DMS153 treated with DMSO at 0.1 percent for 48 hours (cell line): ENCODE measurements around the gene LAD1.

Experiments
- DNase-seq: peaks from one replicate; lab custom pipeline; 2025; ENCODE audit not compliant: unreplicated experiment; lab: John Stamatoyannopoulos, UW

Gene LAD1

GRCh38 chr1:201351617-201352016, 47.5 kb downstream of the LAD1 start:
- DNase-seq, result no peak

- no peak for DNase-seq
Observed at GRCh38 chr1:201350884-201351283, 48.2 kb downstream of the LAD1 start.

GRCh38 chr1:201350361-201350725, 48.8 kb downstream of the LAD1 start:
- DNase-seq, result no peak

- DNase-seq, result no peak
Observed at GRCh38 chr1:201349092-201349491, 50.0 kb downstream of the LAD1 start.

- peak; percentile 40 for DNase-seq
Observed at GRCh38 chr1:201348211-201348566, 50.9 kb downstream of the LAD1 start.

GRCh38 chr1:201347498-201348210, 51.5 kb downstream of the LAD1 start:
- no peak for DNase-seq

GRCh38 chr1:201346987-201347386, 52.1 kb downstream of the LAD1 start:
- no peak for DNase-seq

- peak; percentile 51 for DNase-seq
Observed at GRCh38 chr1:201346337-201346939, 52.7 kb downstream of the LAD1 start.

- DNase-seq, result no peak
Observed at GRCh38 chr1:201345081-201345355, 54.1 kb downstream of the LAD1 start.

- DNase-seq, result no peak
Observed at GRCh38 chr1:201344206-201345080, 54.7 kb downstream of the LAD1 start.

GRCh38 chr1:201341377-201341776, 57.7 kb downstream of the LAD1 start:
- no peak for DNase-seq

- no peak for DNase-seq
Observed at GRCh38 chr1:201336711-201337450, 62.2 kb downstream of the LAD1 start.

- DNase-seq, result no peak
Observed at GRCh38 chr1:201335901-201336300, 63.2 kb downstream of the LAD1 start.

- DNase-seq, result no peak
Observed at GRCh38 chr1:201335174-201335870, 63.8 kb downstream of the LAD1 start.

GRCh38 chr1:201334325-201335173, 64.6 kb downstream of the LAD1 start:
- no peak for DNase-seq

- no peak for DNase-seq
Observed at GRCh38 chr1:201332616-201333335, 66.3 kb downstream of the LAD1 start.

- DNase-seq, result no peak
Observed at GRCh38 chr1:201332021-201332420, 67.1 kb downstream of the LAD1 start.

- DNase-seq, result no peak
Observed at GRCh38 chr1:201331166-201331565, 68.0 kb downstream of the LAD1 start.
